Common myeloid progenitor, CD34-positive (primary cell): ENCODE results near the gene ARHGAP9.

Experiments used
- CTCF ChIA-PET: fragments of 350-600 bp; sonication (Branson Sonifier 250); formaldehyde crosslinking; loops from one replicate; lab custom pipeline; 2021; ENCODE audit warnings: antibody characterized with exemption; lab: Charles Lee
- POLR2A ChIA-PET: fragments of 350-600 bp; sonication (Branson Sonifier 250); formaldehyde crosslinking; loops from one replicate; lab custom pipeline; 2021; ENCODE audit warnings: antibody characterized with exemption; lab: Charles Lee
- DNase-seq, 3 donors: peaks; one replicate each; pipeline versions ENCODE4 v3.0.0 to v3.0.0-alpha.2; 2013
- H3K27ac ChIP-seq, 2 experiments: 1 replicate in 1 of 2; 2 replicates in 1 of 2; pipeline ENCODE4 v1.7.0; 2013; ENCODE audit warnings: inconsistent platforms in 2 of 2, low read length in 2 of 2, mild to moderate bottlenecking in 2 of 2, low read depth in 1 of 2, moderate library complexity in 1 of 2; ENCODE audit not compliant: severe bottlenecking in 2 of 2, insufficient read depth in 1 of 2, poor library complexity in 1 of 2
- H3K27me3 ChIP-seq, 5 experiments: replicated peaks in 2 of 5; 1 replicate in 3 of 5; 2 replicates in 2 of 5; pipeline versions ENCODE4 v1.6.1 to v1.7.0; 2013; ENCODE audit warnings: low read length in 4 of 5, mild to moderate bottlenecking in 2 of 5, moderate library complexity in 2 of 5, inconsistent platforms in 1 of 5; ENCODE audit not compliant: insufficient read depth in 5 of 5, control insufficient read depth in 4 of 5
- H3K36me3 ChIP-seq, 4 experiments: 1 replicate in 2 of 4; 2 replicates in 2 of 4; pipeline versions ENCODE4 v1.6.1 to v1.7.0; 2013; ENCODE audit warnings: low read length in 3 of 4, control low read depth in 1 of 4, mild to moderate bottlenecking in 1 of 4; ENCODE audit not compliant: control insufficient read depth in 4 of 4, insufficient read depth in 4 of 4
- H3K4me1 ChIP-seq, 4 experiments: 1 replicate in 3 of 4; 2 replicates in 1 of 4; pipeline versions ENCODE4 v1.6.1 to v1.7.1; 2013; ENCODE audit warnings: low read length in 3 of 4, mild to moderate bottlenecking in 3 of 4, control low read depth in 1 of 4, inconsistent platforms in 1 of 4, moderate library complexity in 1 of 4; ENCODE audit not compliant: control insufficient read depth in 4 of 4, insufficient read depth in 4 of 4; ENCODE audit errors: control extremely low read depth in 1 of 4
- H3K4me3 ChIP-seq, 7 experiments: 1 replicate in 4 of 7; 2 replicates in 3 of 7; pipeline versions ENCODE4 v1.5.1 to v1.7.0; 2013; ENCODE audit warnings: mild to moderate bottlenecking in 7 of 7, low read length in 6 of 7, moderate library complexity in 6 of 7, inconsistent platforms in 2 of 7, low read depth in 2 of 7, control low read depth in 1 of 7; ENCODE audit not compliant: insufficient read depth in 4 of 7, control insufficient read depth in 1 of 7; ENCODE audit errors: extremely low read depth in 1 of 7
- H3K9me3 ChIP-seq, 5 experiments: 1 replicate in 4 of 5; 2 replicates in 1 of 5; pipeline versions ENCODE4 v1.6.1 to v1.7.1; 2013; ENCODE audit warnings: low read length in 4 of 5, mild to moderate bottlenecking in 2 of 5, inconsistent platforms in 1 of 5, low read depth in 1 of 5, moderate library complexity in 1 of 5; ENCODE audit not compliant: control insufficient read depth in 4 of 5, insufficient read depth in 2 of 5; ENCODE audit errors: control extremely low read depth in 1 of 5
- WGBS: methylation state at CpG from one replicate; pipeline ENCODE4 v1.1.5; 2013; ENCODE audit not compliant: insufficient coverage; 5-methylcytosine and 5-hydroxymethylcytosine counted together

Gene ARHGAP9

DNA sequence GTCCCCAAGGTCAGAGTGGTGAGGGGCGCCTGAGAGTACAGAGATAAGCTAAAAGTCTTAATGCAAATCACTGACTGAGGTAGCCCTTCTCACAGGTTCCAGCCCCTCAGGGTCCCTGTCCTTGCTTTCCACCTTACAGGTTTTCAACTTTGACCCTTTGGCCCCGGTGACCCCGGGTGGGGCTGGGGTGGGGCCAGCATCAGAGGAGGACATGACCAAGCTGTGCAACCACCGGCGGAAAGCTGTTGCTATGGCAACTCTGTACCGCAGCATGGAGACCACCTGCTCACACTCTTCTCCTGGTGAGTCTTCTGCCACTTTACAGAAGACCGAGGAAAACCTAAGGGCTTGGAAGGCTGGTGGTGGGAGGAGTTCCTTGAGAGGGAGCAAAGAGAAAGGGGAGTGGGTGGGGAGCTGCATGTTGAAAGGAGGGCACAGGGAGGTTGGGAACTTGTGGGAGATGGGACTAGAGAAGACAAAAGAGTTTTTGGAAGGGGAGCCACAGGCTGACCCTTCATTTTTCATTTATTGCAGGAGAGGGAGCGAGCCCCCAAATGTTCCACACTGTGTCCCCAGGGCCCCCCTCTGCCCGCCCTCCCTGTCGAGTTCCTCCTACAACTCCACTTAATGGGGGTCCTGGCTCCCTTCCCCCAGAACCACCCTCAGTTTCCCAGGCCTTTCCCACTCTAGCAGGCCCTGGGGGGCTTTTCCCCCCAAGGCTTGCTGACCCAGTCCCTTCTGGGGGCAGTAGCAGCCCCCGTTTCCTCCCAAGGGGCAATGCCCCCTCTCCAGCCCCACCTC, 45.3 kb upstream of the ARHGAP9 start:
- peak overlapping the region in 1 of 7 experiments; percentile 85 for H3K4me3 ChIP-seq
- no peaks in the 10 kb centered on the region for H3K27me3 ChIP-seq
- ChIA-PET POLR2A (no interaction called here), CTCF (interaction anchor here (0.6 to 3.1 kb wide), 6 partner anchors 9 to 97 kb away, joined by 3 to 24 read pairs (median 9); partner anchors contain the start of gene DCTN2)
- H3K4me1 ChIP-seq: peaks cover 14 to 36% (median 35%) of the 10 kb centered on the region in 4 experiments
- no peaks in the 10 kb centered on the region for H3K9me3 ChIP-seq
- 90% methylated on average over 5 of the region's 11 CpGs for WGBS
- H3K36me3 ChIP-seq: peaks cover 12 to 57% (median 47%) of the 10 kb centered on the region in 4 experiments
- peak overlapping the region in 1 of 2 experiments; percentile 43 for H3K27ac ChIP-seq
- DNase-seq: no peak

DNA sequence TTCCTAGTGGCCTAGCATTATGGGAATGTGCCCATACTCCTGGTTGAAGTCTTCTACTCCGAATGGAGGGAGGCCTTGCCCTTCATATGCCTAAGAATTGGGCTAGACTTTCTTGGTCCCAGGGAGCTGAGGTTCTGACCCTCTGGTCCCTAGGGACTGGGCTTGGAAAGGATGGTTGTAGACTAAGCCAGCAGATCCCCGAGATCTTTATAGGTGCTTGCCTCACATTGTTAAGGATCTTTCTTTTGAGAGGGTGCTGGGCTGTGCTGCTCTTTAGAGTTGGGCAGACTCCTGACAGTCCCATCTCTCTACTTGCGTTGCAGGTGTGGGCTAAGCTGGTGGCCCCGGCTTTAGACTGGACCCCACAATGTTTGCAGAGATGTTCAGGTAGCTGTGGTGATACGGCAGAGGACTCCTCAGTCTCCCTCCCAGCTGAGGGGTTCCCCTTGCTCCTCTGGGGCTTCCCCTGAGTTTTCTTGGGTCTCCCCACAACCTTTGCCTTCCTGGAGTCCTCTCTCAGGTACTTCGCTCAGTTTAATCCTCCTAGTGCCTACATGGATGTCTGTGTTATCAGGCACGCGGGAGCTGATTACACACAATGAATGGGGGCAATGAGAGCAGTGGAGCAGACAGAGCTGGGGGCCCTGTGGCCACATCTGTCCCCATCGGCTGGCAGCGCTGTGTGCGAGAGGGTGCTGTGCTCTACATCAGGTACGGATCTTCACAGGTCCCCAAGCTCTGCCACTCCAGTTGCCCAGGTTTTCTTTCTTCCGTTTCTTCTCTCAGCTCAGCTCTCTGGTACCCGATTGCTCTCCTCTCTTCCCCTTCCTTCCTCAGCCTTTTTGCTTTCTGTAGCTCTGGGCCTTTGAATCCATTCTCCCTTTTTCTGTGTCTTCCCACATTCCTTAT, 44.3 kb upstream of the ARHGAP9 start:
- DNase-seq: no peak
- Histone ChIP-seq H3K36me3 (peaks cover 10 to 49% (median 39%) of the 10 kb centered on the region in 4 experiments), H3K4me3 (peak overlapping the region; percentile 63 to 92 (median 84)), H3K9me3 (no peaks in the 10 kb centered on the region), H3K4me1 (peaks cover 14 to 47% (median 43%) of the 10 kb centered on the region in 4 experiments), H3K27ac (peak overlapping the region; percentile 86 to 91), H3K27me3 (no peaks in the 10 kb centered on the region)
- WGBS: 88% methylated on average over 11 of the region's 14 CpGs
- CTCF ChIA-PET: interaction anchor here (0.6 to 3.1 kb wide), 8 partner anchors 10 to 98 kb away, joined by 3 to 24 read pairs (median 6); partner anchors contain the start of gene DCTN2
- POLR2A ChIA-PET: interaction anchor here (1.0 to 2.0 kb wide), 4 partner anchors 10 to 22 kb away, joined by 3 to 9 read pairs (median 6); partner anchors contain the start of gene DCTN2

- peaks cover 14 to 53% (median 51%) of the 10 kb centered on the region in 4 experiments for H3K4me1 ChIP-seq
- peak overlapping the region; percentile 63 to 92 (median 84) for H3K4me3 ChIP-seq
- peaks cover 8 to 45% (median 34%) of the 10 kb centered on the region in 4 experiments for H3K36me3 ChIP-seq
- H3K9me3 ChIP-seq: no peaks in the 10 kb centered on the region
- no peaks in the 10 kb centered on the region for H3K27me3 ChIP-seq
- peak; percentile 86 to 93 (median 92) for DNase-seq
- ChIA-PET POLR2A (interaction anchor here (0.8 to 2.0 kb wide), 5 partner anchors 9 to 23 kb away, joined by 3 to 9 read pairs (median 3); partner anchors contain the start of gene DCTN2), CTCF (interaction anchor here (0.7 to 3.1 kb wide), 6 partner anchors 11 to 24 kb away, joined by 3 to 24 read pairs (median 9); partner anchors contain the start of gene DCTN2)
- 3% methylated on average over 7 of the region's 38 CpGs for WGBS
- peak overlapping the region; percentile 86 to 91 for H3K27ac ChIP-seq
These were observed 43.4 kb upstream of the ARHGAP9 start for GRCh38 chr12:57522887-57523705.

- H3K9me3 ChIP-seq: no peaks in the 10 kb centered on the region
- ChIA-PET CTCF (interaction anchor here (3.1 kb wide), 1 partner anchor 17 kb away, joined by 24 read pairs; no protein-coding TSS in a partner anchor), POLR2A (interaction anchor here (0.8 to 2.0 kb wide), 5 partner anchors 10 to 24 kb away, joined by 3 to 9 read pairs (median 3); partner anchors contain the start of gene DCTN2)
- H3K4me1 ChIP-seq: peaks cover 14 to 54% (median 52%) of the 10 kb centered on the region in 4 experiments
- peak; percentile 90 to 95 (median 95) for DNase-seq
- H3K4me3 ChIP-seq: peak within 1 kb of the TSS; percentile 63 to 92 (median 84)
- no peaks in the 10 kb centered on the region for H3K27me3 ChIP-seq
- peak within 1 kb of the TSS; percentile 88 to 94 for H3K27ac ChIP-seq
- peaks cover 8 to 43% (median 32%) of the 10 kb centered on the region in 4 experiments for H3K36me3 ChIP-seq
- under 1% methylated on average over 22 of the region's 57 CpGs for WGBS
These were observed 42.6 kb upstream of the ARHGAP9 start, which contains the start of gene MBD6 for GRCh38 chr12:57522011-57522886. Gene MBD6 (plus strand): TSS chr12:57522824. CDS start chr12:57524304, 1,480 bp downstream.

- Histone ChIP-seq H3K4me3 (peak overlapping the region in 6 of 7 experiments; percentile 23 to 86 (median 64)), H3K36me3 (peaks cover 12 to 43% (median 33%) of the 10 kb centered on the region in 4 experiments), H3K27me3 (no peaks in the 10 kb centered on the region), H3K9me3 (no peaks in the 10 kb centered on the region), H3K4me1 (peaks cover 14 to 56% (median 52%) of the 10 kb centered on the region in 4 experiments), H3K27ac (peak overlapping the region; percentile 88 to 94)
- CTCF ChIA-PET: interaction anchor here (1.3 to 1.4 kb wide), 2 partner anchors 24 to 63 kb away, joined by 3 read pairs; no protein-coding TSS in a partner anchor
- POLR2A ChIA-PET: interaction anchor here (2.9 kb wide), 1 partner anchor 11 kb away, joined by 13 read pairs; no protein-coding TSS in a partner anchor
- WGBS: 72% methylated on average over 11 of the region's 17 CpGs
- DNase-seq: no peak
These were observed 41.9 kb upstream of the ARHGAP9 start for GRCh38 chr12:57521525-57522010.
